H1 (cell line): ENCODE results near the gene CENPX. TPM values are rescaled to one million over a fixed set of nuclear protein-coding genes. Genes with fewer than 3 reads are reported as not detected.

Source experiments
- EP300 ChIP-seq, 2 experiments: IDR thresholded peaks; 1 replicate in 1 of 2; 2 replicates in 1 of 2; pipeline ENCODE4 v1.6.1; 2011 to 2012; ENCODE audit warnings: low read depth in 2 of 2, low read length in 2 of 2, mild to moderate bottlenecking in 2 of 2, borderline replicate concordance in 1 of 2, inconsistent platforms in 1 of 2, moderate library complexity in 1 of 2
- polyA plus RNA-seq, 7 experiments: library from polyadenylated mRNA; depleted of rRNA in 3 of 7; stranded (reverse) in 5 of 7; unstranded in 2 of 7; fragments of >200 nt in 5 of 7; fragments of 200-250 nt in 2 of 7; gene quantifications; 1 replicate in 5 of 7; 2 replicates in 1 of 7; 4 replicates in 1 of 7; pipeline versions ENCODE4 v1.2.1 to v1.2.3, GENCODE V29; 2011 to 2013; ENCODE audit warnings: missing spikeins in 2 of 7, mixed read lengths in 2 of 7
- total RNA-seq: library from RNA; stranded (reverse); fragmentation: NEBNext Ultra II Directional; extraction: Animal tissue kit (Norgen Biotek cat#: 25700); gene quantifications from 2 replicates; pipeline ENCODE4 v1.2.1, GENCODE V29; 2021

The CENPX gene
- total and polyA plus RNA-seq, 2 of the 8 experiments (the other 6 are each of a cell fraction or from before 2014, with no cell fraction given) = 116 to 122 TPM

DNA sequence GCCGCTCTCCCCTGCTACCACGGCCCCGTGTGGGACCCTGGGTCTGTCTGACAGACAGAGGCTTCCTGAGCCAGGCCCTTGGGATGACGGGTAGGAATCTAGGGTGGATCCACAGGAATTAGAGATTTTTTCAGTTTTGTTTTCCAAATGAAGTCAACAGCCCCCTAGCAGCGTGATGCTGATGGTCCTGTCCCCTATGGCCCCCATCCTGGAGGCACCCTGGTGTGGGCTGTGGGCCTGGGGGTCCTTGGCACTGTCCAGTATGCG is 15.5 kb downstream of the CENPX start (continued):
- TF ChIP-seq EP300 (IDR thresholded peaks at IDR 0.05; ENCODE audit: borderline replicate concordance in 1 of 2, low read depth in 2 of 2, low read length in 2 of 2) = no peak
